ENCODE data around the gene ARL16. TPM values are rescaled to one million over a fixed set of nuclear protein-coding genes. Genes with fewer than 3 reads are reported as not detected.

ARL16 gene
- total and polyA plus RNA-seq, 2 of the 4 experiments (the other 2 are of a cell fraction) = 51.1 to 77.9 TPM

DNA sequence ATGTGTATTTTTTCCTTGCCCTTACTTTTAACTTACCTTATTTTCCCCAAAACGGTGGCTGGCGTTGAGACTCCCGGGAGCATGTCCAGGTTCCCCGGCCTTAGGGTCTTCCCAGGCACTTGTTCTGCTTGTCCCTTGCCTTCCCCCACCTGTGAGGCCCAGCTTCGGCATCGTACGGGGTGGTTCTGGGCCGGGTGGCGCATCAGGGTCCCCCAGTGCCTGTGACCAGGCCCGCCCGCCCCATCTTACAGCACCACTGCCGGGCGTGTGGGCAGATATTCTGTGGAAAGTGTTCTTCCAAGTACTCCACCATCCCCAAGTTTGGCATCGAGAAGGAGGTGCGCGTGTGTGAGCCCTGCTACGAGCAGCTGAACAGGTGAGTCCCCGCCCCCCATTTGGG, 7.6 kb upstream of the ARL16 start:
- Histone ChIP-seq H3K27ac (ENCODE audit: insufficient read depth, low read length) (no peak overlapping the region), H3K56ac (ENCODE audit: extremely low read depth, insufficient read depth, low read length) (no peak overlapping the region), H2BK120ac (ENCODE audit: low read depth, low read length) (no peak overlapping the region), H4K5ac (ENCODE audit: low read depth, low read length) (no peak overlapping the region), H3K18ac (ENCODE audit: low read depth, low read length) (no peak overlapping the region), H2AK9ac (replicated peaks; ENCODE audit: low read depth, low read length, poor library complexity) (no peak overlapping the region), H4K8ac (ENCODE audit: low read depth in 2 of 2, low read length in 2 of 2) (no peak overlapping the region), H3K9ac (ENCODE audit: low read depth, low read length) (no peak overlapping the region), H2BK20ac (ENCODE audit: low read depth, low read length) (no peak overlapping the region), H2AFZ (replicated peaks; ENCODE audit: low read length, poor library complexity) (no peak overlapping the region), H3K14ac (replicated peaks; ENCODE audit: low read depth, low read length) (no peak overlapping the region), H3K36me3 (ENCODE audit: control insufficient read depth, insufficient read depth, low read length) (peaks cover 95% of the 10 kb centered on the region), H2BK5ac (ENCODE audit: low read depth, low read length, poor library complexity, severe bottlenecking) (no peak overlapping the region), H3K9me3 (ENCODE audit: control insufficient read depth, insufficient read depth, low read length) (no peaks in the 10 kb centered on the region), H3K27me3 (ENCODE audit: control insufficient read depth, insufficient read depth, low read length) (no peaks in the 10 kb centered on the region), H3K23ac (ENCODE audit: low read depth, low read length) (no peak overlapping the region), H3K4ac (ENCODE audit: low read depth, low read length) (no peak overlapping the region), H3K79me1 (ENCODE audit: low read depth in 1 of 2, low read length in 2 of 2) (peaks cover 8 to 49% of the 10 kb centered on the region in 2 experiments), H3K4me3 (ENCODE audit: insufficient read depth, low read depth, low read length) (no peak overlapping the region), H4K20me1 (ENCODE audit: insufficient read depth, low read length) (peaks cover 81% of the 10 kb centered on the region), H2AK5ac (ENCODE audit: low read depth, low read length) (no peak overlapping the region), H3K4me2 (ENCODE audit: low read depth, low read length) (no peak overlapping the region), H2BK15ac (ENCODE audit: low read depth, low read length) (no peak overlapping the region), H4K91ac (ENCODE audit: insufficient read depth, low read depth, low read length) (no peak overlapping the region), H3K9me1 (ENCODE audit: insufficient read depth, low read length) (no peaks in the 10 kb centered on the region), H3K4me1 (ENCODE audit: control insufficient read depth, insufficient read depth, low read length) (no peaks in the 10 kb centered on the region)
- dilution Hi-C loops (cut with HindIII; ENCODE audit: low sequenced_read_pairs, unreplicated experiment) = no loop called here
- ChIA-PET POLR2A (ENCODE audit: unreplicated experiment) (no interaction called here), CTCF (no interaction called here)
- ATAC-seq (ENCODE audit: low read depth) (no peak), DNase-seq (no peak)
- 100% methylated on average over 5 of the region's 18 CpGs; no CpG with 5 or more reads in 1 of the 2 experiments for WGBS, 2 experiments (ENCODE audit: extremely low coverage in 2 of 2, insufficient read length in 1 of 2)
- TF ChIP-seq POLR2A (IDR thresholded peaks at IDR 0.05; ENCODE audit: low read depth, low read length) (no peak), MXI1 (IDR thresholded peaks at IDR 0.05; ENCODE audit: borderline replicate concordance, low read depth, low read length) (no peak), CEBPB (IDR thresholded peaks at IDR 0.05; ENCODE audit: low read depth, low read length) (no peak), NFE2L2 (IDR thresholded peaks at IDR 0.05; ENCODE audit: low read depth, low read length) (no peak), MAFK (IDR thresholded peaks at IDR 0.05; ENCODE audit: low read depth, low read length) (no peak), SMC3 (IDR thresholded peaks at IDR 0.05; ENCODE audit: low read depth, low read length) (no peak), RAD21 (IDR thresholded peaks at IDR 0.05; ENCODE audit: low read length) (no peak), CHD1 (IDR thresholded peaks at IDR 0.05; ENCODE audit: low read depth, low read length) (no peak), FOS (IDR thresholded peaks at IDR 0.05; ENCODE audit: low read depth, low read length) (no peak), RCOR1 (IDR thresholded peaks at IDR 0.05; ENCODE audit: insufficient replicate concordance, low read length) (no peak), BHLHE40 (IDR thresholded peaks at IDR 0.05; ENCODE audit: low read depth, low read length) (no peak), MAZ (IDR thresholded peaks at IDR 0.05; ENCODE audit: borderline replicate concordance, low read depth, low read length) (no peak), RFX5 (IDR thresholded peaks at IDR 0.05; ENCODE audit: low read depth, low read length) (no peak)
- TF ChIP-seq, protein P1, sequence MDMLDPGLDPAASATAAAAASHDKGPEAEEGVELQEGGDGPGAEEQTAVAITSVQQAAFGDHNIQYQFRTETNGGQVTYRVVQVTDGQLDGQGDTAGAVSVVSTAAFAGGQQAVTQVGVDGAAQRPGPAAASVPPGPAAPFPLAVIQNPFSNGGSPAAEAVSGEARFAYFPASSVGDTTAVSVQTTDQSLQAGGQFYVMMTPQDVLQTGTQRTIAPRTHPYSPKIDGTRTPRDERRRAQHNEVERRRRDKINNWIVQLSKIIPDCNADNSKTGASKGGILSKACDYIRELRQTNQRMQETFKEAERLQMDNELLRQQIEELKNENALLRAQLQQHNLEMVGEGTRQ (IDR thresholded peaks at IDR 0.05; ENCODE audit: low read depth, low read length) = no peak
- TF ChIP-seq, protein P2, sequence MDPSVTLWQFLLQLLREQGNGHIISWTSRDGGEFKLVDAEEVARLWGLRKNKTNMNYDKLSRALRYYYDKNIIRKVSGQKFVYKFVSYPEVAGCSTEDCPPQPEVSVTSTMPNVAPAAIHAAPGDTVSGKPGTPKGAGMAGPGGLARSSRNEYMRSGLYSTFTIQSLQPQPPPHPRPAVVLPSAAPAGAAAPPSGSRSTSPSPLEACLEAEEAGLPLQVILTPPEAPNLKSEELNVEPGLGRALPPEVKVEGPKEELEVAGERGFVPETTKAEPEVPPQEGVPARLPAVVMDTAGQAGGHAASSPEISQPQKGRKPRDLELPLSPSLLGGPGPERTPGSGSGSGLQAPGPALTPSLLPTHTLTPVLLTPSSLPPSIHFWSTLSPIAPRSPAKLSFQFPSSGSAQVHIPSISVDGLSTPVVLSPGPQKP (IDR thresholded peaks at IDR 0.05; ENCODE audit: borderline replicate concordance, low read depth, low read length) = no peak
- TF ChIP-seq, protein P3, sequence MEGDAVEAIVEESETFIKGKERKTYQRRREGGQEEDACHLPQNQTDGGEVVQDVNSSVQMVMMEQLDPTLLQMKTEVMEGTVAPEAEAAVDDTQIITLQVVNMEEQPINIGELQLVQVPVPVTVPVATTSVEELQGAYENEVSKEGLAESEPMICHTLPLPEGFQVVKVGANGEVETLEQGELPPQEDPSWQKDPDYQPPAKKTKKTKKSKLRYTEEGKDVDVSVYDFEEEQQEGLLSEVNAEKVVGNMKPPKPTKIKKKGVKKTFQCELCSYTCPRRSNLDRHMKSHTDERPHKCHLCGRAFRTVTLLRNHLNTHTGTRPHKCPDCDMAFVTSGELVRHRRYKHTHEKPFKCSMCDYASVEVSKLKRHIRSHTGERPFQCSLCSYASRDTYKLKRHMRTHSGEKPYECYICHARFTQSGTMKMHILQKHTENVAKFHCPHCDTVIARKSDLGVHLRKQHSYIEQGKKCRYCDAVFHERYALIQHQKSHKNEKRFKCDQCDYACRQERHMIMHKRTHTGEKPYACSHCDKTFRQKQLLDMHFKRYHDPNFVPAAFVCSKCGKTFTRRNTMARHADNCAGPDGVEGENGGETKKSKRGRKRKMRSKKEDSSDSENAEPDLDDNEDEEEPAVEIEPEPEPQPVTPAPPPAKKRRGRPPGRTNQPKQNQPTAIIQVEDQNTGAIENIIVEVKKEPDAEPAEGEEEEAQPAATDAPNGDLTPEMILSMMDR (conservative IDR thresholded peaks at IDR 0.05; ENCODE audit: low read depth, low read length) = no peak
- in situ Hi-C loops (cut with MboI; ENCODE audit: low sequenced_read_pairs) = no loop called here
- intact Hi-C loops (cut with micrococcal nuclease) = no loop called here
- no TSS peak for BruUV-seq (replicated peaks)

All from IMR-90 (cell line).